Astrocyte (in vitro differentiated cells and primary cell): ENCODE results near the gene PRKG2.

Experiments
- EZH2 ChIP-seq: IDR thresholded peaks from 2 replicates; pipeline ENCODE4 v1.6.1; 2012; ENCODE audit warnings: mild to moderate bottlenecking, low read length, inconsistent platforms; ENCODE audit not compliant: insufficient read depth
- TF ChIP-seq, protein P1 (sequence below): IDR thresholded peaks from 2 replicates; pipeline ENCODE4 v1.5.1; 2011; ENCODE audit warnings: low read depth, mild to moderate bottlenecking, inconsistent platforms, low read length, moderate library complexity; ENCODE audit not compliant: insufficient read depth

DNA sequence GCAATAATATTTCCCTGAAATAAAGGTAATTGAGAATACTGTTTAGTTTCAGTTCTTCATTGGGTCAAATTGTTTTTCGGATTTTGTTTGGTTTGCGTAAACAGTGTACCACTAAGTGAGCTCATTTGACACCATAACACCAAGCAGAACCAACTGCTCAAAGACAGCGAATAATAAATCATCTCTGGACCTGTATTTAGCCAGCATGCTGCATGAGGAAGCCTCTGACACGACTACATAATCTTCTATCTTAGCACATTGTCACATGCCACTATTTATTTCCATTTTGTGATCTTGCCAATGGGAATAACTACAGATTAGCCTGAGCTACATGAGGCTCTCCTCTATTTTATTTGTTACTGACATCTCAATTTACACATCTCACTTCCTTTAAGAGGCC is 12.1 kb upstream of the PRKG2 start:
- TF ChIP-seq, protein P1, sequence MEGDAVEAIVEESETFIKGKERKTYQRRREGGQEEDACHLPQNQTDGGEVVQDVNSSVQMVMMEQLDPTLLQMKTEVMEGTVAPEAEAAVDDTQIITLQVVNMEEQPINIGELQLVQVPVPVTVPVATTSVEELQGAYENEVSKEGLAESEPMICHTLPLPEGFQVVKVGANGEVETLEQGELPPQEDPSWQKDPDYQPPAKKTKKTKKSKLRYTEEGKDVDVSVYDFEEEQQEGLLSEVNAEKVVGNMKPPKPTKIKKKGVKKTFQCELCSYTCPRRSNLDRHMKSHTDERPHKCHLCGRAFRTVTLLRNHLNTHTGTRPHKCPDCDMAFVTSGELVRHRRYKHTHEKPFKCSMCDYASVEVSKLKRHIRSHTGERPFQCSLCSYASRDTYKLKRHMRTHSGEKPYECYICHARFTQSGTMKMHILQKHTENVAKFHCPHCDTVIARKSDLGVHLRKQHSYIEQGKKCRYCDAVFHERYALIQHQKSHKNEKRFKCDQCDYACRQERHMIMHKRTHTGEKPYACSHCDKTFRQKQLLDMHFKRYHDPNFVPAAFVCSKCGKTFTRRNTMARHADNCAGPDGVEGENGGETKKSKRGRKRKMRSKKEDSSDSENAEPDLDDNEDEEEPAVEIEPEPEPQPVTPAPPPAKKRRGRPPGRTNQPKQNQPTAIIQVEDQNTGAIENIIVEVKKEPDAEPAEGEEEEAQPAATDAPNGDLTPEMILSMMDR = no peak
- TF ChIP-seq EZH2 = no peak
